NCI-H524 treated with DMSO at 0.1 percent for 48 hours (cell line): ENCODE measurements around the gene POMT2.
"Not testable (repeated sequence)": the region's sequence is repeated elsewhere in the genome, so short reads cannot be mapped to it uniquely, and the experiment has no call there.

Source experiments
- DNase-seq: peaks from one replicate; lab custom pipeline; 2025; lab: John Stamatoyannopoulos, UW

POMT2 gene

DNA sequence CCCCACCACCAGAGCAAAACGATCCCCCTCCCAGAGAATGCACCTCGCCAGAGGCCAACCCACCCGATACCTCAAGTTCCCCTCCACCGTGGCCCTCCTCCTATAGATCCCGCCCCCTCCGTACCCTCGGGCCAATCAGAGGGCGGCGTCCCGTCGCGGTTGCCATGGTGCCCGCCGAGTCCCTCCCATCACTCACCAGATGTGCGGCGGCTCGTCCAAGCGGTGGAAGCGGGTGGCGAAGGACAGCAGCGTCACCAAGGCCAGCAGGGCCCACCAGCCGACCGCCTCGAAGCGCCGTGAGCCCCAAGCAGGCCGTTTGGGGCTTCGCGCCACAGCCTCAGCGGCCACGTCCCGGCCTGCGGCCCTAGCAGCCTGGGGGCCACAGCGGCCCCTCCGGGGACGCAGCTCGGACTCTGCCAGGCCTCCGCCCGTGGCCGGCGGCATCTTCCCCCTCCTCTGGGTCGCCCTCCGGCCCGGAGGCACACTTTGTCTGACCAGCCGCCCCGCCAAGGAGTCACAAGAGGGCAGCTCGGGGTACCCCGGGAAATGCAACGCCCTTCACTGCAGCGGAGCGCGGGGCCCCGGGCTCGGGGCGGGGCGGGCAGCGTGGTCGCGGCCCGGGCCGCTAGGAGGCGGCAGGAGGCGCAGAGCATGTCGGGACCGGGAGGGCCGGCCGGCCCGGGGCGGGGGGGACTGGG, at the start of gene POMT2:
TSS of gene POMT2 (minus strand) at position 646 of the 698 bp plus-strand sequence. CDS start at position 444, 202 bp downstream.
- DNase-seq, result peak; percentile 73

DNA sequence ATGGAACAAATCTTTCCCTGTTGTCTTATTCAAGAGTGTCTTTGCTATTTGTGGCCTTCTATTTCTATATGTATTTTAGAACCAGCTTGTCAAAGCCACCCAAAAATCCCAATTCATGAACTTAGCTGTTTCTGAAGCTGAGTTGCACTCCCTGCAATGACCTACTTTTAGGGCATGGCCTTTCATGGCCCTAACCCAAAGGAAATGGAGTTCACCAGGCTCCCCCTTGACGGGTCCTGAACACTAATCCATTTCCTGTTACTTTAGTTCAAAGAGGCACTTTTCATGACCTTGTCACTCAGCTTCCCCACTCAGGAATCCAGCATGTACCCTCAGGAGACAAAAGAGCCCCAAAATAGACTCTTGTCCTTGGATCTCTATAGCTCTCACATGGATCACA, 48.6 kb upstream of the POMT2 start:
- no peak for DNase-seq

- no peak for DNase-seq
Observed at GRCh38 chr14:77364146-77364545, 43.5 kb upstream of the POMT2 start.

- no peak for DNase-seq
Observed at GRCh38 chr14:77359626-77360025, 38.9 kb upstream of the POMT2 start.

GRCh38 chr14:77356899-77357298, 36.2 kb upstream of the POMT2 start:
- DNase-seq, result no peak

- DNase-seq, result no peak
Observed at GRCh38 chr14:77355811-77356210, 35.1 kb upstream of the POMT2 start.

GRCh38 chr14:77353469-77354141, 32.9 kb upstream of the POMT2 start:
- DNase-seq, result no peak

DNA sequence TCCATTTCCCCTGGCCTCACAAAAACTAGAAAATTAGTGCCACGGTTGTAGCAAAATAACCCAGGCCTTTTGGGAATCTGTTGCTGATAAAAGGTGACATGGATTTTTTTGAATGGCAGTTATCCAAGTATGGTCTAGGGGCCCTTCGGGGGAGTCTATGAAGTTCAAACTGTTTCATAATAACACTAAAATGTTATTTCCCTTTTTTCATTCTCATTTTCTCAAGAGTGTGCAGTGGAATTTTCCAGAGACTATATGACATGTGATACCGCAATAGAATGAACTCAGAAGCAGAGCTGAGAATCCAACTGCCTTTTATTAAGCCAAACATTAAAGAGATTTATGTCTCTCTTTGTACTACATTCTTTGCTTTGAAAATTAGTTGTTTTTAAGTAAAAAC, 27.1 kb upstream of the POMT2 start:
- DNase-seq, result no peak

GRCh38 chr14:77346495-77346894, 25.8 kb upstream of the POMT2 start:
- no peak for DNase-seq

DNA sequence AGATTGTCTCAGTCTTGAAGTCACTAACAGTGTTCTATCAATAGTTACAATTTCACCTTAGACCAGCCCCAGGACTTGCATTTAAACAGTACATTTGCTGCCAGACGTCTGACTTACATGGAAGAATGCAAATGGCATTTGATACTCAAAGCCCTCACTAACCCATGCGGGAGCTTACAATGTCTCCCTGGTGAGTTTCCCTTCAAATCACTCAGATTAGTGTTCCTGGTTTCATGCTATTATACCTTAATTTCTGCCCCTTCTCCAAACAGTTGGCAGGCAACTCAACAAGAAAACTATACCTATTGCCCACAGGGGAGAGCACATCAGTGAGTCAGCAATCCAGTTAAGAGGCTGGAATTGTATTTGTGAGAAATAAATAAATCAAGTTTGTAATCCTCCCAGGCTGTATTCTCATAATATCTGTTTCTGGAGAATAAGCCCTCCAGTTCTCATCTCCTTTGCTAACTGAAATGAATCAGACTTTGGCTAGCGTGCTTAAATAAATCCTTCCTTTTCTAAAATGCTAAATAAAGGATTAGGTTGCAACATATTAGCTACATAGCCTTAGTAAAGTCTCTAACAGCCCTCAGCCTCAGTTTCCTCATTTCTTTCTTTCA, 23.8 kb upstream of the POMT2 start:
- no peak for DNase-seq

GRCh38 chr14:77343662-77344061, 23.0 kb upstream of the POMT2 start:
- peak; percentile 97 for DNase-seq

DNA sequence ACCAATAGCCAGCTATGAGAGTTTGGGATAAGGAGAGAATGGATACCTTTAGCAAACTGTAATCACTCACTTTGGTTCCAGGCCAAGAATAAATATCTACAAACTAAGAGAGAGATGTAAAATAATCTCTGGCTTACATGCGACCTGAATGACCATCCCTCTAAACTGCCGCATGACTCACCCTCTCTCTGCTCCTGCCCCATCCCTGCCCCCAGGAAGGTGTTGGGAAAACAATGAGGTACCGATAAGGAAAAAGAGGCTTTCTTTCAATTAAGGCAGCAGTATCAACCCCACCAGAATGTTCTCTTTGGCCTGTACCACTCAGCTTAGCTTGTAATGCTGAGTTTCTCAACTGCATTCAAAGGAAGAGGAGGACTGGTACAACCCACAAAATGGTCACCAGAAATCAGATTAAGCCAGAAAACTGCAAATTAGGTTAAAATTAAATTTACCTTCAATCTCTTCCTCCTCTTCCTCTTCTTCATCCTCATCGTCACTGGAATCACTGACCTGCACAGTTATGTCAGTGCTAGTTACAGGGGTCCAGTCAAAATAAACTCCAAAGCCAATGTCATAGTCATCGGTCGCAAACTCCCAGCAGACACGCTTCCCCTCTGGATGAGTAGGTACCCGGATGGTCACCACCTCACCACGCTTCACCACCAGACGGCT, 22.2 kb upstream of the POMT2 start:
- DNase-seq, result no peak

DNA sequence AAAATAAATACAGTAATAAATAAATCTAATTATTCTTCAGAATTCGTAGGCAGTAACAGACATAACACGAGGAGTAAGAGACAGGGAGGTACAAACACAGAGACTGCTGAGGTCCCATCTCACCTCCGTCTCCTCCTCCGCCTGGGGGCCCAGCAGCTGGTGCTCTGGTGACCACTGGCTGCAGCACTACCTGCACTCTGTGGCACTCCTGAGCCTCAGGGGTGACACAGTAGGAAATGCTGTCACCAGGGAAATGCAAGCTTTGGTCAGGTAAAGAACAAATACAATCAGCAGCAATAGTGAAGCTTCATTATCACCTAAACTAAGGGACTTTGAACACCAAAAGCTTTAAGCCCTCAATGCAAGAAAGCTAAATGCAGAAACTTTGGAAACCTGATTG, 19.7 kb upstream of the POMT2 start:
- no peak for DNase-seq

DNA sequence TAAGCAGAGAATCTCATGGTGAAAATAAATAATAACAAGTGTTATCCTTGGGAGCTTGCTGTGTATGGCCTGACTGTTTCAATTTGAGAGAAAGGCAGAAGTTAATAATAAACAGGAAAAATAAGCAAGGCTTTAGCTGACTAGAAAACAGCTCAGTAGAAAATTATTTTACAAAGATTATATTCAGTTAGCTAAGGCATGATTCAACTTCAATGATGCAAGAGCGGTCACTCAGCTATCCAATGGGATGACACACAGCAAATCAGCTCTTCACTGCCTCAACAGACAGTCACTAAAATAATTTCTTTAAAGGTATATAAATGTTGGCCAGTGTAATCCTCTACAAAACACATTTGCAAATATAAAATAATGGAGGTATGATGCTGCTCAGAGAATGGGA, 18.7 kb upstream of the POMT2 start:
- no peak for DNase-seq

GRCh38 chr14:77338302-77338701, 17.6 kb upstream of the POMT2 start:
- DNase-seq, result no peak

GRCh38 chr14:77337880-77338279, 17.2 kb upstream of the POMT2 start:
- DNase-seq, result no peak

- DNase-seq, result not testable (repeated sequence)
Observed at GRCh38 chr14:77337255-77337654, 16.6 kb upstream of the POMT2 start.

GRCh38 chr14:77335576-77335975, 14.9 kb upstream of the POMT2 start:
- DNase-seq, result no peak

DNA sequence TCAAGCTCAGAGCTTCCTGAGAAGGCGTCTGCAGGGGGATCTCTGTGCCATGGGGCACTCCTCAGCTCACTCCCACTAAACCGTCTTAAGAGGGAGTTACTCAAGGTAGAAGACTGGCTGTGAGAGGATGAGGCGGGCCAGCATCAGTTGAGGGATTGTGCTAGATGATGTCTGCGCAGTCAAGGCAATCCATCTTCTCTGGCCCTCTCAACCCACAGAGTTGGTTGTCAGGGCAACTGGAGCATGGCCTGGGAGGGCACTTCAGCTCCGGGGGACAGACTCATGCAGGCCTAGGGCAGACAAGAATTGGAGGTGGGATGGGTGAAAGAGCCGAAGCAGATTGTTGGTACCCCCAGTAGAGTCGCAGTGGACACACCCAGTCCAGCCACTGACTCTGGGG, 9.2 kb upstream of the POMT2 start:
- DNase-seq, result no peak

DNA sequence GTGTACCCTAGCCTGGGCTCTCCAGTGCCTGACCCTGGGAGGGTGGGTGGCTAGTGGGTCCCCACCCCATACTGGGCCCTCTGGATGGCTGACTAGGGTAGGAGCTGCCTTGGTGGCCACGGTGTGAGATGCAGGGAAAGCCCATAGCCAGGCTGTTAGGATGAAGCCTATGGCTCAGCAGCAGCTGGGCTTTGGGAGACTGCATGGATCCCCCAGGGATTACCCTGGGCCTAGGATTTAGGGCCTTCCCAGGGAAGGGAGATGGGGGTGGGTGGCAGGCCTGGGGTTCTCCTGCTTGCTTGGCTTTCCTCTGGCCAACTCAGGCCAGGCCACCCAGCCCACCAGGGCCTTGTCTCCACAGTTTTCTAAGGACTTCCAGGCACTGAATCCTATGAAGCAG, 6.4 kb upstream of the POMT2 start:
- DNase-seq, result no peak

DNA sequence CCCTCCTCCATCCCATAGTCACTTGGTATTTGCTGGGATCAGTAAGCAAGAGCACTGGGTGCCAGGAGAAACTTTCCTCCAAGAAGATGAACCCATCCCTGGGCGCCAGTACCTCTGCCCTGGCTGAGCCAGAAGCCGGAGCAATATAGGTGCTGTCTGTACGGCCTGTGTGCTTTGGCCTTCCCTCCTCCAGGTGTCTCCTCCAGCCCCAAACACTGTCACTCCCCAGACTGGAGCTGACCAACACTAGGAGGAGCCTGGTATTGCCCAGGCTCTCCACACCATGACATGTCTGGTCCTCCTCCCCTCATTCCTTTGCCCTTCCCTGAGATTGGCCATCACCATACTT, 5.0 kb upstream of the POMT2 start:
- DNase-seq, result no peak

GRCh38 chr14:77324816-77325745, 4.4 kb upstream of the POMT2 start:
- no peak for DNase-seq
